GM19468 (cell line): ENCODE results near the gene IFT81.

Experiments used
- ATAC-seq: cut with Tn5 transposase; IDR thresholded peaks from one replicate; pipeline ENCODE4 v1.9.1; 2021; ENCODE audit warnings: mild to moderate bottlenecking, moderate library complexity, moderate number of reproducible peaks; ENCODE audit not compliant: unreplicated experiment; ENCODE audit errors: extremely low read depth

The IFT81 gene

DNA sequence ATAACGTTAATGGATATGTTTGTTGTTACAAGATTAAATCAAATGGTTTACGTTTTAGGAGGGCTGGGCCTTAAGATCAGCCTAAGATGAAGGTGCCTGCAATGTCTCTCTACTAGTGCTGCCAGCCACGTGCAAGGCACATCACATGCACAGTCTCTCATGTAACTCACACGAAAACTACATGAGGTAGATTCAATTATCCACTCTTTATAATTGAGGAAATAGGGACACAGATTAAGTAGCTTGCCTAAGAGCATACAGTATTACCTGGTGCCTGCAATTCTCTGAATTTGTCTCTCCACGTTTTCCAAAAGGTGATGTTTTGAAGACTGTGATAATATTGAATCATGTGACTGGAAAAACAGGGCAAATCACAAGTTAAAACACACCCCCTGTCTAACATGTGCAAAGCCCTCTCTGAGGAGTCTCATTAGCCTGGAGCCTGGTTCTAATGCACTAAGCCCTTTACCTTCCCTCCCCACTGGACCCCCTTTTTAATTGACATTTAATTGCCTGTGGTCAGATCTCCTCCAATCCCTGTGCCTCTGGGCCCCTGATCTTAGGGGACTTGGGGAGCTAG is 142.3 kb downstream of the IFT81 start:
- no peak for ATAC-seq

- ATAC-seq, result no peak
Measured at GRCh38 chr12:110266980-110267620, 142.9 kb downstream of the IFT81 start.
